Retinal pigment epithelial cell (primary cell): Measurements from ENCODE around the gene ZNF770.
"Not testable (repeated sequence)": the region's sequence is repeated elsewhere in the genome, so short reads cannot be mapped to it uniquely, and the experiment has no call there.

ENCODE experiments used
- DNase-seq: peaks from one replicate; pipeline ENCODE4 v3.0.0-alpha.2; 2010; ENCODE audit warnings: low read depth
- H3K4me3 ChIP-seq: 2 replicates; pipeline ENCODE4 v1.5.1; 2011; ENCODE audit warnings: mild to moderate bottlenecking, low read length, control low read depth, moderate library complexity
- TF ChIP-seq, protein P1 (sequence below): conservative IDR thresholded peaks from 2 replicates; pipeline ENCODE4 v1.5.1; 2011; ENCODE audit warnings: low read depth, low read length, control low read depth, inconsistent platforms

Gene ZNF770

GRCh38 chr15:34933432-34933975 lies 54.6 kb downstream of the ZNF770 start:
- TF ChIP-seq, protein P1, sequence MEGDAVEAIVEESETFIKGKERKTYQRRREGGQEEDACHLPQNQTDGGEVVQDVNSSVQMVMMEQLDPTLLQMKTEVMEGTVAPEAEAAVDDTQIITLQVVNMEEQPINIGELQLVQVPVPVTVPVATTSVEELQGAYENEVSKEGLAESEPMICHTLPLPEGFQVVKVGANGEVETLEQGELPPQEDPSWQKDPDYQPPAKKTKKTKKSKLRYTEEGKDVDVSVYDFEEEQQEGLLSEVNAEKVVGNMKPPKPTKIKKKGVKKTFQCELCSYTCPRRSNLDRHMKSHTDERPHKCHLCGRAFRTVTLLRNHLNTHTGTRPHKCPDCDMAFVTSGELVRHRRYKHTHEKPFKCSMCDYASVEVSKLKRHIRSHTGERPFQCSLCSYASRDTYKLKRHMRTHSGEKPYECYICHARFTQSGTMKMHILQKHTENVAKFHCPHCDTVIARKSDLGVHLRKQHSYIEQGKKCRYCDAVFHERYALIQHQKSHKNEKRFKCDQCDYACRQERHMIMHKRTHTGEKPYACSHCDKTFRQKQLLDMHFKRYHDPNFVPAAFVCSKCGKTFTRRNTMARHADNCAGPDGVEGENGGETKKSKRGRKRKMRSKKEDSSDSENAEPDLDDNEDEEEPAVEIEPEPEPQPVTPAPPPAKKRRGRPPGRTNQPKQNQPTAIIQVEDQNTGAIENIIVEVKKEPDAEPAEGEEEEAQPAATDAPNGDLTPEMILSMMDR, result no peak
- no peak for DNase-seq
- H3K4me3 ChIP-seq, result no peak overlapping the region

GRCh38 chr15:34928349-34928748 lies 59.7 kb downstream of the ZNF770 start:
- H3K4me3 ChIP-seq, DNase-seq: not testable (repeated sequence)
